Left ventricle myocardium inferior (tissue), 1 donor: ENCODE measurements around the gene MRPS7. TPM values are rescaled to one million over a fixed set of nuclear protein-coding genes. Genes with fewer than 3 reads are reported as not detected.
A peak's percentile ranks its signal among the peaks of the same experiment; 100 is the strongest.

ENCODE experiments used
- DNase-seq: peaks from one replicate; pipeline ENCODE4 v3.0.0-alpha.2; 2020
- H3K27ac ChIP-seq: fragments of 200-600 bp; replicated peaks from 2 replicates; pipeline ENCODE4 v1.8.0; 2021
- H3K27me3 ChIP-seq: fragments of 200-600 bp; 2 replicates; pipeline ENCODE4 v1.8.0; 2021; ENCODE audit warnings: low read depth
- H3K36me3 ChIP-seq: fragments of 200-600 bp; 2 replicates; pipeline ENCODE4 v1.8.0; 2021
- H3K4me1 ChIP-seq: fragments of 200-600 bp; 2 replicates; pipeline ENCODE4 v1.8.0; 2021
- H3K4me3 ChIP-seq: fragments of 200-600 bp; 2 replicates; pipeline ENCODE4 v1.8.0; 2021; ENCODE audit warnings: mild to moderate bottlenecking, moderate library complexity
- H3K9me3 ChIP-seq: fragments of 200-600 bp; replicated peaks from 2 replicates; pipeline ENCODE4 v1.8.0; 2021
- intact Hi-C: fragments of 100-400 bp; cut with micrococcal nuclease; formaldehyde crosslinking; loops from one replicate; pipeline ENCODE4 v1.11.0; 2022
- total RNA-seq: library from RNA; stranded (reverse); fragmentation: NEBNext Ultra II Directional; extraction: Animal tissue kit (Norgen Biotek cat#: 25700); gene quantifications from one replicate; pipeline ENCODE4 v1.2.1, GENCODE V29; 2021
- TF ChIP-seq, protein P1 (sequence below): fragments of 200-600 bp; IDR thresholded peaks from 2 replicates; pipeline ENCODE4 v1.8.0; 2021; ENCODE audit warnings: antibody characterized with exemption, mild to moderate bottlenecking, borderline replicate concordance
- donor health status: DM: no; HTN: yes; CAD: no; lungs with severe emphysema.

The MRPS7 gene
- total RNA-seq, 1 donor from 2014 or later, result 115 TPM

GRCh38 chr17:75300280-75300679 lies 38.6 kb downstream of the MRPS7 start:
- Histone ChIP-seq H3K27ac (no peak overlapping the region), H3K4me1 (no peaks in the 10 kb centered on the region), H3K36me3 (no peaks in the 10 kb centered on the region), H3K4me3 (no peak overlapping the region), H3K27me3 (no peaks in the 10 kb centered on the region), H3K9me3 (no peaks in the 10 kb centered on the region)
- TF ChIP-seq, protein P1, sequence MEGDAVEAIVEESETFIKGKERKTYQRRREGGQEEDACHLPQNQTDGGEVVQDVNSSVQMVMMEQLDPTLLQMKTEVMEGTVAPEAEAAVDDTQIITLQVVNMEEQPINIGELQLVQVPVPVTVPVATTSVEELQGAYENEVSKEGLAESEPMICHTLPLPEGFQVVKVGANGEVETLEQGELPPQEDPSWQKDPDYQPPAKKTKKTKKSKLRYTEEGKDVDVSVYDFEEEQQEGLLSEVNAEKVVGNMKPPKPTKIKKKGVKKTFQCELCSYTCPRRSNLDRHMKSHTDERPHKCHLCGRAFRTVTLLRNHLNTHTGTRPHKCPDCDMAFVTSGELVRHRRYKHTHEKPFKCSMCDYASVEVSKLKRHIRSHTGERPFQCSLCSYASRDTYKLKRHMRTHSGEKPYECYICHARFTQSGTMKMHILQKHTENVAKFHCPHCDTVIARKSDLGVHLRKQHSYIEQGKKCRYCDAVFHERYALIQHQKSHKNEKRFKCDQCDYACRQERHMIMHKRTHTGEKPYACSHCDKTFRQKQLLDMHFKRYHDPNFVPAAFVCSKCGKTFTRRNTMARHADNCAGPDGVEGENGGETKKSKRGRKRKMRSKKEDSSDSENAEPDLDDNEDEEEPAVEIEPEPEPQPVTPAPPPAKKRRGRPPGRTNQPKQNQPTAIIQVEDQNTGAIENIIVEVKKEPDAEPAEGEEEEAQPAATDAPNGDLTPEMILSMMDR, result no peak
- intact Hi-C loops, result no loop called here
- DNase-seq, result no peak

- Histone ChIP-seq H3K9me3 (no peaks in the 10 kb centered on the region), H3K4me3 (no peak overlapping the region), H3K4me1 (no peaks in the 10 kb centered on the region), H3K27me3 (no peaks in the 10 kb centered on the region), H3K36me3 (no peaks in the 10 kb centered on the region), H3K27ac (no peak overlapping the region)
- no peak for DNase-seq
- TF ChIP-seq, protein P1, result no peak
- intact Hi-C loops, result no loop called here
Measured at GRCh38 chr17:75301049-75301448, 39.4 kb downstream of the MRPS7 start.

DNA sequence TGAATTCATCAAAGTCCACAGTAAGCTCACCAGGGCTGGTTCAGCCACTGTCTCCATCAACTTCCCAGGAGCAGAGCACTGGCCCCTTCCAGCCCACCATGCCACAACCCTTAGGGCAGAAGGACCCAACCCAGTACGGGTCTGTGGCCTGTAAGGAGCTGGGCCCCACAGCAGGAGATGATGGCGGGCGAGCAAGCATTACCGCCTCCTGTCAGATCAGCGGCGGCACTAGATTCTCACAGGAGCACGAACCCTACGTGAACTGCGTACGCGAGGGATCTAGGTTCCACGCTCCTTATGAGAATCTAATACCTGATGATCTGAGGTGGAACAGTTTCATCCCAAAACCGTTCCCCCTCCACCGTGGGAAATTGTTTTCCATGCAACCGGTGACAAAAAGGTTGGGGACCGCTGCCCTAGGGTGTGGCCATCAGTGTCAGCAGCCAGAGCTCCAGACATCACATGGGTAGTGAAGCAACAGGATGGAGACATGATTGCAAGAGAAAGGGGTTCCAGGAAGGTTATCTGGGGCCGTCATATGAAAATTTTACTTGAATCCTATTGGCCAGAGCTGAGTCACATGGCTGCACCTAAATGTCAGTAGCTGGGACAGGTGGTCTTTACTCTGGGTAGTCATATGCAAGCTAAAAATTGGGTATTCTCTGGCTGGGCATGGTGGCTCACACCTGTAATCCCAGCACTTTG lies 40.0 kb downstream of the MRPS7 start:
- H3K4me3 ChIP-seq, result no peak overlapping the region
- no peaks in the 10 kb centered on the region for H3K9me3 ChIP-seq
- no peaks in the 10 kb centered on the region for H3K36me3 ChIP-seq
- TF ChIP-seq, protein P1, result no peak
- no peaks in the 10 kb centered on the region for H3K27me3 ChIP-seq
- no peaks in the 10 kb centered on the region for H3K4me1 ChIP-seq
- H3K27ac ChIP-seq, result no peak overlapping the region
- no peak for DNase-seq
- intact Hi-C loops, result no loop called here

DNA sequence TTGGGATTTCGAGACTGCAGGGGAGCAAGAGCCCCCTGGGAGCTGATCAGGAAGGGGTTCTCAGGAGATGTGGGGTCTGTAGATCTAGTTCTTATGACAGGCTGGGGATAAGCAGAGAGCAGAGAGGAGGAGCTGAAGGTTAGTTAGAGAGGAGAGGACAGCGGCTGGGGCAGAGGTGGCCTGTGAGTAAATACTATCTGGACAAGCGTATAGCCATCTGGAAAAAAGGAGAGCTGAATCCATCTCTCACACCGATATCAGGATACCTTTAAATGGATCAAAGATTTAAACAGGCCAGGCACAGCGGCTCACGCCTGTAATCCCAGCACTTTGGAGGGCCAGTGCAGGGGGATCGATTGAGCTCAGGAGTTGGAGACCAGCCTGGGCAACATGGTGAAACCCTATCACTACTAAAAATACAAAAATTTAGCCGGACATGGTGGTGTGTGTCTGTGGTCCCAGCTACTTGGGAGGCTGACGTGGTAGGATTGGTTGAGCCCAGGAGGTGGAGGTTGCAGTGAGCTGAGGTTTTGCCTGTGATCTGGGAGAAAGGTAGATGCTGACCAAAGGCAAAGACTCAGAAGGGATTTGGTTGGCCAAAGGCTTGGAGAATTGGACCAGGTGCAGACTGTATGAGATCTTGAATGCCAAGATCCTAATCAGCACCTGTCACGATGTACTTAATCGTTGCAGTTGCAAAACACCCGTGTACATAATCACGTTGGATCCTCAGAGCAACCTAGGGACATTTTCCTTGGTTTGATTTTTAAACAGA lies 46.5 kb downstream of the MRPS7 start:
- Histone ChIP-seq H3K4me3 (no peak overlapping the region), H3K9me3 (no peaks in the 10 kb centered on the region), H3K27me3 (no peaks in the 10 kb centered on the region), H3K27ac (no peak overlapping the region), H3K36me3 (no peaks in the 10 kb centered on the region), H3K4me1 (peaks cover 3% of the 10 kb centered on the region)
- intact Hi-C loops, result no loop called here
- TF ChIP-seq, protein P1, result no peak
- no peak for DNase-seq

GRCh38 chr17:75308732-75309629 lies 47.3 kb downstream of the MRPS7 start:
- TF ChIP-seq, protein P1, result no peak
- Histone ChIP-seq H3K27me3 (no peaks in the 10 kb centered on the region), H3K27ac (peak overlapping the region; percentile 51), H3K9me3 (no peaks in the 10 kb centered on the region), H3K4me1 (peaks cover 3% of the 10 kb centered on the region), H3K36me3 (no peaks in the 10 kb centered on the region), H3K4me3 (no peak overlapping the region)
- DNase-seq, result peak; percentile 15
- intact Hi-C loops, result no loop called here
